Thoracic aorta (tissue), 2 donors: ENCODE results near the gene DNAJB1. TPM values are rescaled to one million over a fixed set of nuclear protein-coding genes. Genes with fewer than 3 reads are reported as not detected.

ENCODE experiments used
- ATAC-seq: fragments of 150-250 bp; one replicate; pipeline ENCODE4 v1.8.0; 2017; ENCODE audit warnings: low read depth; ENCODE audit not compliant: insufficient number of reproducible peaks, low FRiP score
- DNase-seq: peaks from one replicate; pipeline ENCODE4 v3.0.0-alpha.2; 2020; ENCODE audit warnings: low spot score
- H3K27ac ChIP-seq, 2 donors: fragments of 200-600 bp; sonication (generic); 1 replicate in 1 of 2; 2 replicates in 1 of 2; pipeline ENCODE4 v1.5.1; 2016; ENCODE audit warnings: mild to moderate bottlenecking in 2 of 2, moderate library complexity in 2 of 2
- H3K27me3 ChIP-seq: fragments of 200-600 bp; sonication (generic); replicated peaks from 2 replicates; pipeline ENCODE4 v1.6.0; 2016; ENCODE audit warnings: mild to moderate bottlenecking; ENCODE audit not compliant: insufficient read depth
- H3K36me3 ChIP-seq: fragments of 200-600 bp; sonication (generic); one replicate; pipeline ENCODE4 v1.5.1; 2016
- H3K4me1 ChIP-seq, 2 donors: fragments of 200-600 bp; sonication (generic); 1 replicate in 1 of 2; 2 replicates in 1 of 2; pipeline versions ENCODE4 v1.5.1 to v1.6.0; 2016; ENCODE audit warnings: low read depth in 2 of 2, mild to moderate bottlenecking in 1 of 2; ENCODE audit not compliant: control insufficient read depth in 1 of 2
- H3K4me3 ChIP-seq: fragments of 200-600 bp; sonication (generic); 2 replicates; pipeline ENCODE4 v1.5.1; 2016; ENCODE audit warnings: mild to moderate bottlenecking
- H3K9me3 ChIP-seq: fragments of 200-600 bp; sonication (generic); 2 replicates; pipeline ENCODE4 v1.5.1; 2016
- CTCF ChIP-seq: fragments of 200-600 bp; sonication (generic); IDR thresholded peaks from one replicate; pipeline ENCODE4 v1.5.1; 2019; ENCODE audit warnings: antibody characterized with exemption
- total RNA-seq, 2 donors: library from RNA; depleted of rRNA; stranded (reverse); fragments of >200 nt; gene quantifications; one replicate each; pipeline versions ENCODE4 v1.1.0 to v1.2.3, GENCODE V29; 2016

Gene DNAJB1
- total RNA-seq, 2 donors from 2014 or later, result 50.1 to 50.6 TPM

- TF ChIP-seq CTCF, result no peak
- DNase-seq (no peak), ATAC-seq (no peak)
- peaks cover 11 to 26% of the 10 kb centered on the region in 2 donors for H3K4me1 ChIP-seq
- peaks cover 15% of the 10 kb centered on the region for H3K36me3 ChIP-seq
- H3K27ac ChIP-seq, result no peak overlapping the region
- no peaks in the 10 kb centered on the region for H3K9me3 ChIP-seq
- H3K27me3 ChIP-seq, result no peaks in the 10 kb centered on the region
- H3K4me3 ChIP-seq, result no peak overlapping the region
These were observed 40.6 kb downstream of the DNAJB1 start for GRCh38 chr19:14477418-14478112.

- peaks cover 15 to 33% of the 10 kb centered on the region in 2 donors for H3K4me1 ChIP-seq
These were observed 41.4 kb downstream of the DNAJB1 start for GRCh38 chr19:14476673-14477401.

GRCh38 chr19:14476327-14476672 lies 41.9 kb downstream of the DNAJB1 start:
- Histone ChIP-seq H3K9me3 (no peaks in the 10 kb centered on the region), H3K36me3 (peaks cover 18% of the 10 kb centered on the region), H3K27me3 (no peaks in the 10 kb centered on the region), H3K4me3 (no peak overlapping the region), H3K4me1 (peaks cover 15 to 35% of the 10 kb centered on the region in 2 donors), H3K27ac (no peak overlapping the region)
- ATAC-seq (no peak), DNase-seq (no peak)
- TF ChIP-seq CTCF, result no peak

More at GRCh38 chr19:14476673-14477401, 41.4 kb downstream of the DNAJB1 start:
- no peaks in the 10 kb centered on the region for H3K9me3 ChIP-seq
- H3K4me3 ChIP-seq, result no peak overlapping the region
- no peaks in the 10 kb centered on the region for H3K27me3 ChIP-seq
- no peak for TF ChIP-seq CTCF
- H3K27ac ChIP-seq, result no peak overlapping the region
- no peak for ATAC-seq
- no peak for DNase-seq
- peaks cover 15% of the 10 kb centered on the region for H3K36me3 ChIP-seq

GRCh38 chr19:14475251-14476073 lies 42.7 kb downstream of the DNAJB1 start, which contains the start of gene PTGER1:
Gene PTGER1 (minus strand): TSS chr19:14475354. CDS start chr19:14474320, 1,034 bp downstream.
- no peaks in the 10 kb centered on the region for H3K27me3 ChIP-seq
- DNase-seq (no peak), ATAC-seq (no peak)
- no peaks in the 10 kb centered on the region for H3K9me3 ChIP-seq
- peak within 1 kb of the TSS; percentile 55 for H3K4me3 ChIP-seq
- H3K36me3 ChIP-seq, result peaks cover 20% of the 10 kb centered on the region
- H3K4me1 ChIP-seq, result peaks cover 15 to 35% of the 10 kb centered on the region in 2 donors
- TF ChIP-seq CTCF, result no peak
- no peak within 1 kb of the TSS for H3K27ac ChIP-seq

GRCh38 chr19:14474827-14475226 lies 43.4 kb downstream of the DNAJB1 start:
- Histone ChIP-seq H3K4me3 (no peak overlapping the region), H3K4me1 (peaks cover 15 to 35% of the 10 kb centered on the region in 2 donors), H3K27ac (no peak overlapping the region), H3K9me3 (no peaks in the 10 kb centered on the region), H3K27me3 (no peaks in the 10 kb centered on the region), H3K36me3 (peaks cover 21% of the 10 kb centered on the region)
- ATAC-seq (no peak), DNase-seq (no peak)
- TF ChIP-seq CTCF, result no peak
